Suprapubic skin (tissue), 4 donors: Measurements from ENCODE around the gene FTSJ3. TPM values are rescaled to one million over a fixed set of nuclear protein-coding genes. Genes with fewer than 3 reads are reported as not detected.

ENCODE experiments used
- DNase-seq, 2 donors: peaks; one replicate each; pipeline ENCODE4 v3.0.0-alpha.2; 2019; ENCODE audit warnings: low spot score in 2 of 2
- H3K27ac ChIP-seq: fragments of 200-600 bp; sonication (generic); one replicate; pipeline ENCODE4 v1.5.1; 2019
- H3K27me3 ChIP-seq: fragments of 200-600 bp; sonication (generic); one replicate; pipeline ENCODE4 v1.5.1; 2019
- H3K36me3 ChIP-seq: fragments of 200-600 bp; sonication (generic); one replicate; pipeline ENCODE4 v1.5.1; 2019
- H3K4me1 ChIP-seq: fragments of 200-600 bp; sonication (generic); one replicate; pipeline ENCODE4 v1.5.1; 2019
- H3K4me3 ChIP-seq: fragments of 200-600 bp; sonication (generic); one replicate; pipeline ENCODE4 v1.5.1; 2019; ENCODE audit warnings: mild to moderate bottlenecking
- H3K9me3 ChIP-seq: fragments of 200-600 bp; sonication (generic); one replicate; pipeline ENCODE4 v1.5.1; 2019
- CTCF ChIP-seq, 2 donors: fragments of 200-600 bp in 1 of 2; fragments of 450-650 bp in 1 of 2; sonication (generic) in 1 of 2; IDR thresholded peaks; one replicate each; pipeline ENCODE4 v1.5.1; 2016 to 2019; ENCODE audit warnings: antibody characterized with exemption in 2 of 2, mild to moderate bottlenecking in 1 of 2, moderate library complexity in 1 of 2
- EP300 ChIP-seq: sonication (generic); formaldehyde crosslinking; IDR thresholded peaks from one replicate; pipeline ENCODE4 v1.6.1; 2017; ENCODE audit warnings: antibody characterized with exemption
- POLR2A ChIP-seq, 2 donors: fragments of 450-650 bp; IDR thresholded peaks; one replicate each; pipeline ENCODE4 v1.6.1; 2017; ENCODE audit warnings: antibody characterized with exemption in 2 of 2, mild to moderate bottlenecking in 2 of 2, moderate library complexity in 2 of 2
- POLR2AphosphoS5 ChIP-seq, 3 donors: sonication (generic); formaldehyde crosslinking; IDR thresholded peaks; one replicate each; pipeline ENCODE4 v1.6.1; 2017; ENCODE audit warnings: antibody characterized with exemption in 3 of 3
- WGBS: methylation state at CpG from one replicate; pipeline ENCODE4 v1.1.5; 2018; 5-methylcytosine and 5-hydroxymethylcytosine counted together
- total RNA-seq, 4 donors: library from RNA; depleted of rRNA; stranded (reverse); fragments of >200 nt; gene quantifications; one replicate each; pipeline ENCODE4 v1.1.0, GENCODE V29; 2016

Gene FTSJ3
- total RNA-seq, 4 donors from 2014 or later, result 46.4 to 54.7 (median 48.4) TPM

- no peak overlapping the region for H3K27ac ChIP-seq
- TF ChIP-seq EP300, result no peak
- no peak for TF ChIP-seq POLR2AphosphoS5 (IDR thresholded peaks at IDR 0.05)
- no peak for TF ChIP-seq POLR2A (IDR thresholded peaks at IDR 0.05)
- TF ChIP-seq CTCF (IDR thresholded peaks at IDR 0.05), result no peak
- H3K9me3 ChIP-seq, result no peaks in the 10 kb centered on the region
- H3K36me3 ChIP-seq, result peaks cover 83% of the 10 kb centered on the region
- 83% methylated on average over 14 of the region's 15 CpGs for WGBS
- no peak overlapping the region for H3K4me3 ChIP-seq
- no peaks in the 10 kb centered on the region for H3K27me3 ChIP-seq
- no peak for DNase-seq
- H3K4me1 ChIP-seq, result peaks cover 53% of the 10 kb centered on the region
Measured at GRCh38 chr17:63833741-63834373, 6.4 kb upstream of the FTSJ3 start.

GRCh38 chr17:63833026-63833740 is 5.7 kb upstream of the FTSJ3 start:
- WGBS, result 69% methylated on average over 14 of the region's 14 CpGs
- no peak overlapping the region for H3K4me3 ChIP-seq
- H3K4me1 ChIP-seq, result peaks cover 53% of the 10 kb centered on the region
- H3K27me3 ChIP-seq, result no peaks in the 10 kb centered on the region
- no peak overlapping the region for H3K27ac ChIP-seq
- H3K36me3 ChIP-seq, result peaks cover 83% of the 10 kb centered on the region
- TF ChIP-seq CTCF (IDR thresholded peaks at IDR 0.05) (no peak), POLR2AphosphoS5 (IDR thresholded peaks at IDR 0.05) (no peak), EP300 (no peak), POLR2A (IDR thresholded peaks at IDR 0.05) (no peak)
- no peak for DNase-seq
- no peaks in the 10 kb centered on the region for H3K9me3 ChIP-seq

- Histone ChIP-seq H3K36me3 (peaks cover 81% of the 10 kb centered on the region), H3K9me3 (no peaks in the 10 kb centered on the region), H3K27ac (no peak overlapping the region), H3K27me3 (no peaks in the 10 kb centered on the region), H3K4me1 (peaks cover 49% of the 10 kb centered on the region), H3K4me3 (no peak overlapping the region)
- no peak for DNase-seq
- WGBS, result 55% methylated on average over 2 of the region's 2 CpGs
- TF ChIP-seq CTCF (IDR thresholded peaks at IDR 0.05) (no peak), EP300 (no peak), POLR2AphosphoS5 (IDR thresholded peaks at IDR 0.05) (no peak), POLR2A (IDR thresholded peaks at IDR 0.05) (no peak)
Measured at GRCh38 chr17:63832455-63832854, 5.0 kb upstream of the FTSJ3 start.

- TF ChIP-seq CTCF (IDR thresholded peaks at IDR 0.05) (no peak), POLR2A (IDR thresholded peaks at IDR 0.05) (no peak), POLR2AphosphoS5 (IDR thresholded peaks at IDR 0.05) (no peak), EP300 (no peak)
- Histone ChIP-seq H3K4me3 (no peak overlapping the region), H3K27ac (no peak overlapping the region), H3K36me3 (peaks cover 78% of the 10 kb centered on the region), H3K4me1 (peaks cover 45% of the 10 kb centered on the region), H3K27me3 (no peaks in the 10 kb centered on the region), H3K9me3 (no peaks in the 10 kb centered on the region)
- 76% methylated on average over 5 of the region's 5 CpGs for WGBS
- no peak for DNase-seq
Measured at GRCh38 chr17:63832014-63832413, 4.6 kb upstream of the FTSJ3 start.

- no peak for TF ChIP-seq POLR2AphosphoS5 (IDR thresholded peaks at IDR 0.05)
- H3K4me1 ChIP-seq, result peaks cover 40% of the 10 kb centered on the region
- 58% methylated on average over 8 of the region's 8 CpGs for WGBS
Measured at GRCh38 chr17:63831505-63831904, 4.0 kb upstream of the FTSJ3 start.

More at GRCh38 chr17:63831505-63831904, 4.0 kb upstream of the FTSJ3 start:
- Histone ChIP-seq H3K4me3 (no peak overlapping the region), H3K27me3 (no peaks in the 10 kb centered on the region), H3K9me3 (no peaks in the 10 kb centered on the region), H3K27ac (no peak overlapping the region), H3K36me3 (peaks cover 73% of the 10 kb centered on the region)
- DNase-seq, result no peak
